ENCODE measurements around the gene EHMT1.

Gene EHMT1

GRCh38 chr9:137860361-137860760, 241.6 kb downstream of the EHMT1 start:
- Histone ChIP-seq H2AFZ (ENCODE audit: low read length) (no peak overlapping the region), H3K4me3 (ENCODE audit: low read depth, low read length, poor library complexity, severe bottlenecking) (no peak overlapping the region), H3K9me3 (ENCODE audit: low read length) (peaks cover 2% of the 10 kb centered on the region; the same call in 1 of the 2 replicates), H3K4me1 (ENCODE audit: insufficient read depth, low read length, severe bottlenecking) (no peaks in the 10 kb centered on the region), H3F3A (ENCODE audit: insufficient read depth, low read length) (no peaks in the 10 kb centered on the region), H3K9ac (ENCODE audit: low read length) (no peak overlapping the region), H3K27ac (ENCODE audit: low read depth, low read length, poor library complexity, severe bottlenecking) (no peak overlapping the region), H3K36me3 (ENCODE audit: insufficient read depth, low read length) (no peaks in the 10 kb centered on the region), H3K9me2 (ENCODE audit: low read depth, low read length) (no peaks in the 10 kb centered on the region), H3K27me3 (ENCODE audit: insufficient read depth, low read length) (peaks cover 5% of the 10 kb centered on the region), H3K4me2 (ENCODE audit: low read length) (no peak overlapping the region), H3K79me2 (ENCODE audit: insufficient read depth, low read length) (no peaks in the 10 kb centered on the region), H4K20me1 (ENCODE audit: insufficient read depth, low read length) (no peaks in the 10 kb centered on the region)
- no peak for TF ChIP-seq CTCF (IDR thresholded peaks at IDR 0.05; ENCODE audit: low read length)
- no peak for TF ChIP-seq EZH2 (IDR thresholded peaks at IDR 0.05; ENCODE audit: borderline replicate concordance, low read length)

GRCh38 chr9:137865581-137866145, 246.9 kb downstream of the EHMT1 start:
- no peak overlapping the region for H3K4me3 ChIP-seq (ENCODE audit: low read depth, low read length, poor library complexity, severe bottlenecking)
- no peak overlapping the region for H3K9ac ChIP-seq (ENCODE audit: low read length)
- H3K9me2 ChIP-seq (ENCODE audit: low read depth, low read length): no peaks in the 10 kb centered on the region
- H3K9me3 ChIP-seq (ENCODE audit: low read length): no peaks in the 10 kb centered on the region; the same call in 1 of the 2 replicates
- H3K4me1 ChIP-seq (ENCODE audit: insufficient read depth, low read length, severe bottlenecking): no peaks in the 10 kb centered on the region
- no peaks in the 10 kb centered on the region for H3K79me2 ChIP-seq (ENCODE audit: insufficient read depth, low read length)
- no peaks in the 10 kb centered on the region for H3K36me3 ChIP-seq (ENCODE audit: insufficient read depth, low read length)
- H3K27me3 ChIP-seq (ENCODE audit: insufficient read depth, low read length): peaks cover 5% of the 10 kb centered on the region
- H3K27ac ChIP-seq (ENCODE audit: low read depth, low read length, poor library complexity, severe bottlenecking): no peak overlapping the region
- no peaks in the 10 kb centered on the region for H4K20me1 ChIP-seq (ENCODE audit: insufficient read depth, low read length)
- no peak overlapping the region for H2AFZ ChIP-seq (ENCODE audit: low read length)
- no peak for TF ChIP-seq EZH2 (IDR thresholded peaks at IDR 0.05; ENCODE audit: borderline replicate concordance, low read length)
- no peak for TF ChIP-seq CTCF (IDR thresholded peaks at IDR 0.05; ENCODE audit: low read length)
- H3K4me2 ChIP-seq (ENCODE audit: low read length): no peak overlapping the region
- H3F3A ChIP-seq (ENCODE audit: insufficient read depth, low read length): no peaks in the 10 kb centered on the region

GRCh38 chr9:137866226-137867141, 247.7 kb downstream of the EHMT1 start:
- Histone ChIP-seq H3K4me1 (ENCODE audit: insufficient read depth, low read length, severe bottlenecking) (no peaks in the 10 kb centered on the region), H3K79me2 (ENCODE audit: insufficient read depth, low read length) (no peaks in the 10 kb centered on the region), H3K27ac (ENCODE audit: low read depth, low read length, poor library complexity, severe bottlenecking) (no peak overlapping the region), H3K4me3 (ENCODE audit: low read depth, low read length, poor library complexity, severe bottlenecking) (no peak overlapping the region), H3K27me3 (ENCODE audit: insufficient read depth, low read length) (peaks cover 5% of the 10 kb centered on the region), H4K20me1 (ENCODE audit: insufficient read depth, low read length) (no peaks in the 10 kb centered on the region), H2AFZ (ENCODE audit: low read length) (no peak overlapping the region), H3K36me3 (ENCODE audit: insufficient read depth, low read length) (no peaks in the 10 kb centered on the region), H3K9me2 (ENCODE audit: low read depth, low read length) (no peaks in the 10 kb centered on the region), H3K9me3 (ENCODE audit: low read length) (no peaks in the 10 kb centered on the region), H3K4me2 (ENCODE audit: low read length) (no peak overlapping the region), H3F3A (ENCODE audit: insufficient read depth, low read length) (no peaks in the 10 kb centered on the region), H3K9ac (ENCODE audit: low read length) (no peak overlapping the region)
- TF ChIP-seq EZH2 (IDR thresholded peaks at IDR 0.05; ENCODE audit: borderline replicate concordance, low read length): no peak
- no peak for TF ChIP-seq CTCF (IDR thresholded peaks at IDR 0.05; ENCODE audit: low read length)

Measured in OCI-LY1 (cell line).